Activated CD8-positive, alpha-beta memory T cell treated with anti-CD3 and anti-CD28 coated beads for 4 hours (primary cell): ENCODE results near the gene EIF4B.

Experiments
- DNase-seq, 2 donors: peaks; one replicate each; pipeline ENCODE4 v3.0.0-alpha.2; 2020; ENCODE audit warnings: low read depth in 2 of 2

The EIF4B gene

DNA sequence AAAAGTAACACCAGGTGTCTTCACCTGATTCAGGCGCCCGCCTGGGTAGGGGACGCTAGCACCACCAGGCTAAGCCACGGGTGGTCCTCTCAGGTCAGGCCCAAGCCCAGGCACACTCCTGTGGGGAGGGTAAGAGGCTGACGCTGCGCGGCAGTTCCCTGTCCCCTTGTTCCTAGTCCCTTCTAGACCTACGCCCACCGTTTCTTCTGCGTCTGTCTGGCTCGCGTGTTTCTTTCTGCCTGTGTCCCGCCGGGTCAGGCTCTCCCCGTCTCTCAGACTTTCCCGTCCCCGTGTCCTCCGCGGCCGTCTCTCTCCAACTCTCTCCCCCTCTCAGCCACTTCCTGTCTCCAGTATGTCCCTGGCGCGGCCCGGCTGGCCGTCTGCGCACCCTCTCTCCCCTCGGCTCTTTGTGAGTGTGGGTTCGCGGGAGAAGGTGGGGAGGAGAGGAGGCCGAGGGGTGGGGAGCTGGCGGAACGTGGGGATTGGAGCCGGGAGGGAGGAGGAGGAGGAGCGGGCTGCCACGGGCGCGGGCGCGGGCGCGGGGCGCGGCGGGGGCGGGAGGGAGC lies 40.5 kb downstream of the EIF4B start:
- peak; percentile 20 to 25 for DNase-seq

DNA sequence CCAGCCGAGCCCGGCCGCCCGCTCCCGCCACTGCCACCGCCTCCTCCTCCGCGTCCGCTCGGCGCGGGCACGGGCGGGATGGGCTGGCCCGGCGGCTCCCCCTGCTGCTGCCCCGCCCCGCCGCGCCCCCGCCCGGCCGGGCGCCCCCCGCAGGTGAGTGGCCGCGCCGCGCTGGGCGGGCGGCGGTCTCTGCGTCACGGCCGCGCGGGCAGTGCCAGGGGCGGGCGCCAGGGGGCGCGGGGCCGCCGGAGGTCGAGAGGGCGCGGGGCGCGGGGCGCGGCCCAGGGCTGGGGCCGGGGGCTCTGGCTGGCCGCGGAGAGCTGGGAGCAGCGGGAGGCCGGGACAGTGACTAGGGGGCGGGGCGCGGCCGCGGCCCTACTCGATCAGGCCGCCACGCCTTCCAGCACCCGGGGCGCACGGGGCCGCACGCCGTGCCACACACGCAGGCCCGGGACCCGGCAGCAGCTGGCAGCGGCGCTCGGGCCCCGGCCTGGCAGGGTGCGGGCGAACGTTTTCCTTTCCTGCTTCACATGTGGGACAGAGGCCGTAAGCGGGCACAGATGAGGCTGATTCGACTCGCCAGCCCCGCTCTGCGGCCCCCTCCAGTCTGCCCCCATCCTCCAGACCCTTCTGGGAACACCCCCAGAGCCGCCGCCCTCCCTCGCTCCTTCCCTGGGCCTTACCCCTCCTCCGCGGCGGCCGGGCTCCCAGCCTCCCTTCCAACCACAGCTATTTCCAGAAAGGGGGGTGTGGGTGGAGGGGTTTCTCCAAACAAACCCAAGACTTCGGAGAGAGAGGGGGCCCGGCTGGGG lies 41.2 kb downstream of the EIF4B start:
- peak; percentile 27 to 31 for DNase-seq

DNA sequence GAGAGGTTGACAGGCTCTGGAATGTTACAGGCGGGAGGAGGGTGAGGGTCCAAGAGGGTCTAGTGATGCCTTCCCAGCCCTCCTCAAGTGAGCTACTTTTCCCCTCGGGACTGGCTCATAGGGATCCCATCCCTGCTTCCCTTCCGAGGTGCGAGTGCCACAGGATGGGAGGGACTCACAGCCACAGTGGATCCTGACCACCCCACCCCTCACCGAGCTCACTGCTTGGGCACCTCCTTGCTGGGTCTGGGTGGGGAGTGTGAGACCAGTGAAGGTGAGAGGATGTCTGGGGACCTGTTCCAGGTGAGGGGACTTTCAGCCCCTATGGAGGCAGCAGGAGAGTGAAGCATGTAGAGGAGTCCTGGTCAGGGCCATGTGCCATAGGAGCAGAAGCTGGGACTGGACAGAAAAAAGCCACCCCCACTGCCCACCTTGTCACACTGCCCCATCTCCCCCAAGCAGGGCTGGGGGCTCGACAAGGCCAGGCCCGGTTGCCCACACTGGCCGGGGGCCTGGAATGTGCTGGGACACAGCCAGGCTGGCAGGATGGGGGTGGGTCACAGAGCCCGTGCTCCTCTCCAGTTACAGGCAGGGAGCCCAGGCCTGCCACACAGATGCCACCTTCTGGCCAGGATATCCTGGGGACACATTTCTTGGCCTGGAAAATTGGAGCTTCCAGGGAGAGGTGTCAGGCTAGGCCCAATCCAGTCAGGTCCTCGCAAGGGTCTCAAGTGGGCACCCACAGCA lies 42.0 kb downstream of the EIF4B start:
- no peak for DNase-seq

DNA sequence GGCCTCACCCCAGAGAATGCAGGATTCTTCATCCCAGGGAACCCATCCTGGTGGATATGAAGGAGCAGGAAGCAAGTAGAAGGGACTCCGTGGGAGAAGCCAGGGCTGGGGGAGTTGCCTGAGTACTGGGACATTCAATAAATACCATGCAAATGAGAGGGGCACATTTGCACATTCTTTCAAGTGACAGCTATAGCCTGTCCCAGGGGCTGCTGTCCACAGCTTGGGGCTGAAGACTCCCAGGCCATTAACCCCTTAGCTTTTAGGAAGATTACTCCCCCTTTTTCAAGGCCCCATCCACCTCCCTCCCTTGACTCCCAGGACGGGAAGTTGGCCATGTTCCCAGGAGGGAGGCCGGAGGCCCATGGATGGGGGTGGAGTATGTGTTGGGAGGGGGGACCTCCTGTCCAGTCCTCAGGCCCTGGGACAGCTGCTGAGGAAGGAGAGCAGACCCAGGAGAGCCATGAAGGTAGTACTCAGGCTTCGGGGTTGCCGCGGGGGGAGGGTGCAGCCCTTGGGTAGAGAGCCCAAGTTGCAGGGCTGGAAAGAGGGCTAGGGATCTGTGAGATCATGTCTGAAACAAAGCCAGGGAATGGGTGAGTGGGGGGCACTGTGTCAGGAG lies 42.6 kb downstream of the EIF4B start:
- DNase-seq: no peak

DNA sequence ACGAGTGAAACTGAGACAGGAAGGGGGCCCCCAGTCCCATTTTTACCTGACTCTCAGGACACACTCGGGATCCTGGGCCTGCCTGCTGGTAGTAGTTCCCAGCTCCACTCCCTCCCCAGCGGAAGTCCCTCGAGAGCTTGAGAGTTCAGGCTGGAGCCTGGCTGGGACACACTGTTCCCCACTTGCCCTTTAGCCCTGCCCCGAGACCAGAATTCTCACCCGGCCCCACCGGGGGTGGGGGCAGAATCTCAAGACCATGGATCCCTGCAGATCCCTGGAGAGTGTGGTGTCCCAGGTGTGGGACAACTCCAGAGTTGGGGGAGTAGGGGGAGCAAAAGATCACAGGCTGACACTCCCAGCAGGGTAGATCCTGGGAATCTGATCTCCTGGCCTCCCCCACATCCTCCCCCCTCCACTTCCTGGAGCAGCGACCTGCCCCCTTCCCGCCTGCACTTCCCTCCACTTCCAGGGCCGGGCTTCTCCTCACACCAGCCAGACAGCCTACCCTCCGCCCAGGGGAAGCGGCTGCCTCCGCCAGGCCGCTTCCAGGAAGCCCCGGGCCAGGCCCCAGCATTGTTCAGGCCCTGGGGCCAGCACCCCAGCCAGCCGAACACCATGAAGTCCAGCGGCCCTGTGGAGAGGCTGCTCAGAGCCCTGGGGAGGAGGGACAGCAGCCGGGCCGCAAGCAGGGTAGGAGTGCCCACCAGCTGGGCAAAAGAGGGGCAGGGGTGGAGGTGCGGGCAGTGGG lies 43.5 kb downstream of the EIF4B start, which contains the start of gene TNS2:
Gene TNS2, plus strand, starts transcription at position 495 of the 748 bp plus-strand sequence. Its CDS starts 121 bp downstream, at position 616.
- DNase-seq: no peak

DNA sequence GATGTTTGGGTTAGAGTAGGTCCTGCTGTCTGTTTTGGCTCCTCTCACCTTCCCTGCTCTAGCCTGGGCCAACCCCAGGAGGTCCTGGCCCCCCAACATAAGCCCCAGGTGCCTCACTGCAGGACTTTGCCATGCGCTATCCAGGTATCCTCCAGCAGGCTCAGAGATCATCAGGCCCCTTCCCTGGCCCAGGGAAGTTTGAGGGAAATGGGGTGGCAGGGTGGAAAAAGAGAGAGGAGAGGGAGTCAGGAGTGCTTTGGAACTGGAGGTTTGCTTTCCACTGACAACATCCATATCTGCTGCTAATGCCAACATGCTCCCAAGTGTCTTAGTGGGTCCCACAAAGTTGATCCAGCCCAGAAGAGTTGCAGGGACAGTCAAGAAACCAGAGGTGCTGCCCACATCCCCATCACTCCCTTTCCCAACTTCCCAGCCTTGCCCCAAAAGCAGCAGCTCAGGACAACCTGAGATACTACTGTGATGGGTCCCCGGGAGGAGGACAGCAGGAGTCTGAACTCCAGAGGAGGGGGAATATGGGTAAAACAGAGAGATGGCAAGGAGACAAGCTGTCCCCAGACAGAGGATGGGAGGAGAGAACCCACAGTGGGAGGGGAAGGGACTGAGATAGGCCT lies 44.3 kb downstream of the EIF4B start:
- no peak for DNase-seq

DNA sequence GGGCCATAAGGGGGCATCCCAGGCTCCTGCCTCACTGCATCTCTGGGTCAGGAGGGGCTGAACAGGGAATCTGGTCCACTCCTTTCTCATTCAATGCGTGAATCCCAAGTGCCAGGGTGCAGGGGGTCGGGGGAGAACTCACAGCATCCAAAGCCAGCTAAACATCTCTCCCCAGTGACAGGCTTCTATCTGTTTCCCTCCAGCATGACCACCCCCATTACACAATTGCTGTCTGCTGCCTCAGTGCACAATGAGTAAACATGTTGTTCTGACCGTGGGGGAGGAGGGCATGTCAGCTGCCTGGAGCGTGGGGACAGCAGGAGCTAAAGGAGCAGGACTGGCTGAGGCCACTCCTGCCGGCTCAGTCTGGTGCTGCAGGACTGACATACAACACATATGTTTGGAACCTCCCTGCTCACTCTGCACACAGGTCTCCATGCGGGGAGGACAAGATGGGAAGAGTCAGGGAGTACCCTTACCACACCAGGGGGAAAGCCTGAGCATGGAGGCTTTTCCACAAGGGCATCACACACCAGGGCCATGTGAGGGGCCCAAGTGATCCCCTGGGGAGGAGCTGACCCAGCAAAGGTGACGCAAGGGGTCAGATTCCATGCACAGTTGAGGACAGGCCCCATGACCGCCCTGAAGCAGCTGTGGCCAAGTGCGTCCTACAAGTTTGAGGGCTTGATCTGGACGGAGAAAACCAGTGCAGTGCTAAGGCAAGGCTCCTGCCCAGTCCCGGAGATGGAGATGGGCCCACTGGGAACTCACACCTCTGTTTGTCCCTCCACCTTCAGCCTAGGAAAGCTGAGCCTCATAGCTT lies 45.0 kb downstream of the EIF4B start:
- no peak for DNase-seq

DNA sequence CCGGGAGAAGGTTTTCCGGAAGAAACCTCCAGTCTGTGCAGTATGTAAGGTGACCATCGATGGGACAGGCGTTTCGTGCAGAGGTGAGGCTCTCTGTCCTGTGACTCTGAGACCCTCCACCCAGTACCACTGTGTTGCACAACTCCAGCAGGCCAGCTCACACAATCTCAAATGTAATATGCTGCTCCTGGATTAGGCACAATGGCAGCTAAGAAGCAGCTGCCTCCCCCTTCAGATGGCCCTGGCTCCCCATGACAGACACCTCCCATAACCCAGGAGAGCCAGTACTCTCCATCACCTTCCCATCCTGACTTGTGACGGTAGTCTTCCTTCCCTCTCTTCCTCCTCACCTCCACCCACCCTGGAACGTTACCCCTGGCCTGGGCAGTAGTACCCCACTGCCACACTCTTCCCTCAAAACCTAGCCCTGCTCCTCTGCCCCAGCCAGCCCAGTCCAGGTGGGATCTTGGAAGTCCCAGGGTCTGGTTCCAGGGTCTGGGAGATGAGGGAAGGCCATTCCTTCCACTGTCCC lies 45.7 kb downstream of the EIF4B start:
- no peak for DNase-seq

DNA sequence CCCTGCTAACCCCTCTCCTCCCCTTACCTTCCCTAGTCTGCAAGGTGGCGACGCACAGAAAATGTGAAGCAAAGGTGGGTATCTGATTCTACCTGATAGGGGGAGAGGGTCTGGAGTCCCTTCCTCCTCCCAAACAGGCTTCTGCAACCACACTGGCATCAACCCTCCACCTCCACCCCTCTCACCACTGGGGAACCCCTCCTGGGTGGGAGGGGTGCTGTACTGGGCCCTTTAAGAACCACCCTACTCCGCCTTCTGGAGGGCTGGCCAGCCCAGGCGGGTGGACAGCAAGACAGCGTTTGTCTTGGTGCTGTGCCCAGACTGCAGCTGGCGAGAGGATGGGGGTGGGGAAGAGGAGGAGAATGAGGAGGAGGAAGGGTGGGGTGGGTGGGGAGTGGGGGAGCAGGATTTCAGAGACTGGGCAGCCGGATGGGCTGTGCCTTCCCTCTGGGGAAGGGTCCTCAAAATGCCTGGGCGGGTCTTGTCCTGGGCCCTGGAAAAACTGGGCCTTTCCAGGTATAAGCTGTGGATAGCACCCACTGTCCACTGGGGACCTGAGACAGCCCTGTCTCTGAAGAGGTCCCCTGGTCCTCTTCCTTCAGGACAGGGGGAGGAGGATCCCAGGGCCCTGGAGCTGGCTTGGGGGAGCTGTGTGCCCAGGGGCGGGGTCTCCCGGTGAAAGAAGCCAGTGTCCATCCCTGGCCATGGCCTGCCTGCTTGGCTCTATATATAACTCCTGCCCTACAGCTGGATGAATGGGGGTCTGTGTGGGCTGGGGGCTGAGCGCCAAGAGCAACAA lies 46.4 kb downstream of the EIF4B start:
- DNase-seq: no peak

DNA sequence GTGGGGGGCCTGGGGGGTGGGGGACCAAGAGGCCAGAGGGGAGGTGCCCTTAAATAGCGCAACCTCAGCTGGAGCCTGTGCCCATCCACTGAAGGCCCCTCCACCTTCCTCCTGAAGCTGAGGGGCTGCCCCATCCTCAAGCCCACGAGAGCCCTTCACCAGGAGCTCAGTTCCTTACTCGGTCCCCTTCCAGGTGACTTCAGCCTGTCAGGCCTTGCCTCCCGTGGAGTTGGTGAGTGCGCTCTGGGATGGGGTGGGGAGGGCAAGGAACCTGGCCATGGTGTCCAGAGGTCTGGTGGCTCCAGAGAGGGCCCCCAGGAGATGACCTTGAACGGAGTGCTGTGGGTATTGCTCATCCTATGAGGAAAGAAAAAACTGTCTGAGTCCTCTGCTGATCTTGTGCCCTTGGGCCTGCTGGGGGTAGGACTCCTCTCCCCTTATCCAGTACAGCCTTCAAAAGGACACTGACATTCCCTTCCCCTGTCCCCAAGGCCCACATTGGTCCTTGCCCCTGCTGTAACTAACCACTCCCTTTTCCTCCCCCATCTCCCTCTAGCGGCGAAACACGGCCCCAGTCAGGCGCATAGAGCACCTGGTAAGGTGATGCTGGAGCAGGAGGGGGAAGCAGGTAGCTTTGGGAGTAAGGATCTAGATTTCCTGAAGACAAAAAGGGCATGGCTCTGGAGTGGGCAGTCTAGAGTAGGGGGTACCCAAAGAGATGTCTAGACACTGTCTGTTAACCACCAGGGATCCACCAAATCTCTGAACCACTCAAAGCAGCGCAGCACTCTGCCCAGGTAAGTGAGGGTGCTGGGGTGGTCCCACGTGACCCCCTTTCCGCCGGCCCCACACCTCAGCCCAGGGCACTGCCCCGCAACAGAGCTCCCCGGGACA lies 47.2 kb downstream of the EIF4B start:
- peak in 1 of 2 donors; percentile 31 for DNase-seq

DNA sequence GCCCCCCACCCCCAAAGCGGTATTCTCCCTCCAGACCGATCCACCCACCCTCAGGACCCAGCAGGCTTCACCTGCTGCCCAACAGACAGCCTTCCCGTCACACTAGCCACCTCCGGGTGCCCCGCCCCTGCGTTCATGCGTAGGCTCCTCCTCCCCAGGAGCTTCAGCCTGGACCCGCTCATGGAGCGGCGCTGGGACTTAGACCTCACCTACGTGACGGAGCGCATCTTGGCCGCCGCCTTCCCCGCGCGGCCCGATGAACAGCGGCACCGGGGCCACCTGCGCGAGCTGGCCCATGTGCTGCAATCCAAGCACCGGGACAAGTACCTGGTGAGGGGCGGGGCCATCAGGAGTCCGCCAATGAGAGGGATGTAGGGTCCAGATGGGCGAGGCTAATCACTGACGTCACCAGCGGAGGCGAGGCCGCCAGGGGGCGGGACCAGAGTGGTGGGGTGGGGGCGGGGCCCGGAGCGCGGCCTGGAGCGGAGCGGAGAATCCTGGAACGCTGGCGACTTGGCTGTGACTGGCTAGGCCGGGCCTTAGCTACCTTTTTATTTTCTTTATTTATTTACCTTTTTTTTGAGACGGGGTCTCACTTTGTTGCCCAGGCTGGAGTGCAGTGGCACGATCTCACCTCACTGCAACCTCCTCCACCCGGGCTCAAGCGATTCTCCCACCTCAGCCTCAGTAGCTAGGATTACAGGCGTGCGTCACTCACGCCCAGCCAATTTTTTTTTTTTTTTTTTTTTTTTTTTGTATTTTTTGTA lies 48.0 kb downstream of the EIF4B start:
- peak; percentile 82 to 89 for DNase-seq

DNA sequence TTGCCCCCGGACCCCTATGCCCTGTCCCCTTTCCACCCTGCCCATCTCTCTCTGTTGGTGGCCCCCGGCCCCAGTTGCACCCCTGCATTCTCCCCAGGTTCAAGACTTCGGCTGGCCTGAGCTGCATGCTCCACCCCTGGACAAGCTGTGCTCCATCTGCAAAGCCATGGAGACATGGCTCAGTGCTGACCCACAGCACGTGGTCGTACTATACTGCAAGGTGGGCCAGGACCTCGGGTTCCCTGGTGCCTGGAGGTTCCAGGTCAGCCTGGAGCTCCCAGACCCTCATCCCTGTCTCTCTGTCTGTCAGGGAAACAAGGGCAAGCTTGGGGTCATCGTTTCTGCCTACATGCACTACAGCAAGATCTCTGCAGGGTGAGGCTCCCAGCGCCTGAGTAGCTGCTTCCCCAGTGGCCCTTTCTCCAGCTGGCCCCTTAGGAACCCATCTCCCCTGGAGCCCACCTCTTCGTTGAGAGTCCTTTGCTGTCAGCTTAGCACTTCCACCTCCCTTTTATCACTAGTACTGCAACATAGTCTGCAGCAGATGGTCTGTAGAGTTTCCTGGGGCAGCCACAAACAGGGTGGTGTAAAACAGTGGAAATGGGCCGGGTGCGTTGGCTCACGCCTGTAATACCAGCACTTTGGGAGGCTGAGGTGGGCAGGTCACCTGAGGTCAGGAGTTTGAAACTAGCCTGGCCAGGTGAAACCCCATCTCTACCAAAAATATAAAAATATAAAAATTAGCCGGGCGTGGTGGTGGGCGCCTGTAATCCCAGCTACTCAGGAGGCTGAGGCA lies 49.4 kb downstream of the EIF4B start:
- no peak for DNase-seq

DNA sequence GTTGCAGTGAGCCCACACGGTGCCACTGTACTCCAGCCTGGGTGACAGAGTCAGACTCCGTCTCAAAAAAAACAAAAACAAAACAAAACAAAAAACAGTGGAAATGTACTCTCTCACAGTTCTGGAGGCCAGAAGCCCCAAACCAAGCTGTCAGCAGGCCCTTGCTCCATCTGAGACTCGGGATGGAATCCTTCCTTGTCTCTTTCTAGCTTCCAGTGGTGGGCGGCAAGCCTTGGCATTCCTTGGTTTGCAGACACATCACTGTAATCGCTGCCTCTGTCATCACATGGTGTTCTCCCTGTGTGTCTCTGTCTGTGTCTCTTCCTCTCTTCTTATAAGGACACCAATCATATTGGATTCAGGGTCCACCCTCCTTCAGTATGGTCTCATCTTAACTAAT lies 50.0 kb downstream of the EIF4B start:
- no peak for DNase-seq

DNA sequence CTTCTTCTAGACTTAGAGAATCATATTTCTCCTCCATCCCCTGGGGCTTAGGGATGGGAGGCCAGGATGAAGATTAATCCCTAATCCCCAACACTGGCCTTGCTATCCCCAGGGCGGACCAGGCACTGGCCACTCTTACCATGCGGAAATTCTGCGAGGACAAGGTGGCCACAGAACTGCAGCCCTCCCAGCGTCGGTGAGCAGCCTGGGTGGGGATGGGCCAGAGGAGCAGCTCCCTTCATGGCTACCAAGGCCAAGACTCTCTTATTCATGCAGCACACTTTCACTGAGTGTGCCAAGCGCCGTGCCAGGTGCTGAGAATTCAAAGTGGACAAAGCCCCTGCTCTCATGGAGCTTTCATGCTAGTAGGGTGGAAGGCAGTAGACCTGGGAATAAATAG lies 50.6 kb downstream of the EIF4B start:
- no peak for DNase-seq

DNA sequence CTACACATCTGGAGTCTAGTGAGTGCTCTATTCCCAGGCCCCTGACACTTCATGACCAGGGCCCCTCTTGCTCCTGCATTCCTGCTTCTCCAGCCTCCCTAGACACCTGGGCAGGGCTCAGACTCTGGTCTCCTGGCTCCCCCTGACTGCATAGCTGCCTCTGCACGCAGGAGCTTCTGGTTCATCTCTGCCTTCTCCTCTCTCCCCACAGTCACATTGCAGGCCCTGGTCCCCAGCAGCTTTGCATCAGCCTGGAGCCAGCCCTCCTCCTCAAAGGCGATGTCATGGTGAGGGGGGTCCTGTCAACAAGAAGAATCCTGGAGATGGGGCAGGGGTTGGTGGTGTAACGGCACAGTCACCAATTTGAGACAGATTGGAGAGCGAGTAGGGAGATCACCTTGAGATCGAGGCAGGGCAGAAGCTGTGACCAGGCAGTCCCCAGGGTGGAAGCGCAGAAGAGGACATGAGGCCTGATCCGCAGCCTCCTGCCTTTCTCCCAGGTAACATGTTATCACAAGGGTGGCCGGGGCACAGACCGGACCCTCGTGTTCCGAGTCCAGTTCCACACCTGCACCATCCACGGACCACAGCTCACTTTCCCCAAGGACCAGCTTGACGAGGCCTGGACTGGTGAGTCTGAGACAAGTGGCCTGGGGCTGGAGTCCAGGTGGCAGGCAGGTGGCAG lies 51.7 kb downstream of the EIF4B start:
- no peak for DNase-seq
